H1 (cell line): ENCODE measurements around the gene MACROD2. TPM values are rescaled to one million over a fixed set of nuclear protein-coding genes. Genes with fewer than 3 reads are reported as not detected.

ENCODE experiments used
- CHD2 ChIP-seq: IDR thresholded peaks from 2 replicates; pipeline ENCODE4 v1.6.1; 2012; ENCODE audit warnings: low read length, improper control_type of control experiment
- polyA plus RNA-seq, 7 experiments: library from polyadenylated mRNA; depleted of rRNA in 3 of 7; stranded (reverse) in 5 of 7; unstranded in 2 of 7; fragments of >200 nt in 5 of 7; fragments of 200-250 nt in 2 of 7; gene quantifications; 1 replicate in 5 of 7; 2 replicates in 1 of 7; 4 replicates in 1 of 7; pipeline versions ENCODE4 v1.2.1 to v1.2.3, GENCODE V29; 2011 to 2013; ENCODE audit warnings: missing spikeins in 2 of 7, mixed read lengths in 2 of 7
- total RNA-seq: library from RNA; stranded (reverse); fragmentation: NEBNext Ultra II Directional; extraction: Animal tissue kit (Norgen Biotek cat#: 25700); gene quantifications from 2 replicates; pipeline ENCODE4 v1.2.1, GENCODE V29; 2021

Gene MACROD2
- total and polyA plus RNA-seq, 2 of the 8 experiments (the other 6 are each of a cell fraction or from before 2014, with no cell fraction given): 0.70 to 3.9 TPM

- TF ChIP-seq CHD2: no peak
Measured at GRCh38 chr20:15236812-15237211, 1241.5 kb downstream of the MACROD2 start (continued).
